Activated CD8-positive, alpha-beta T cell treated with anti-CD3 and anti-CD28 coated beads for 36 hours (primary cell): ENCODE data around the gene CDK5. TPM values are rescaled to one million over a fixed set of nuclear protein-coding genes. Genes with fewer than 3 reads are reported as not detected.

ENCODE experiments used
- ATAC-seq: fragments of 200-7000 bp; cut with Tn5 transposase; one replicate; pipeline ENCODE4 v1.10.0; 2021; ENCODE audit warnings: mild to moderate bottlenecking, moderate library complexity
- CTCF ChIA-PET: fragments of 350-600 bp; sonication (Branson Sonifier 250); formaldehyde crosslinking; loops from one replicate; lab custom pipeline; 2021; ENCODE audit warnings: antibody characterized with exemption; lab: Charles Lee
- POLR2A ChIA-PET: fragments of 350-600 bp; sonication (Branson Sonifier 250); formaldehyde crosslinking; loops from one replicate; lab custom pipeline; 2021; ENCODE audit warnings: antibody characterized with exemption; lab: Charles Lee
- DNase-seq: peaks from one replicate; pipeline ENCODE4 v3.0.0-alpha.2; 2020
- H3K27ac Mint-ChIP-seq: one replicate; pipeline ENCODE4 v1.8.0; 2021; ENCODE audit warnings: mild to moderate bottlenecking, mixed read lengths
- H3K27me3 Mint-ChIP-seq: one replicate; pipeline ENCODE4 v1.8.0; 2021; ENCODE audit warnings: mixed read lengths
- H3K36me3 Mint-ChIP-seq: one replicate; pipeline ENCODE4 v1.8.0; 2021; ENCODE audit warnings: low read depth, mixed read lengths
- H3K4me1 Mint-ChIP-seq: one replicate; pipeline ENCODE4 v1.8.0; 2021; ENCODE audit warnings: low read depth, mixed read lengths
- H3K4me3 Mint-ChIP-seq: one replicate; pipeline ENCODE4 v1.8.0; 2021; ENCODE audit warnings: mild to moderate bottlenecking, moderate library complexity, mixed read lengths
- H3K9me3 Mint-ChIP-seq: one replicate; pipeline ENCODE4 v1.8.0; 2021; ENCODE audit warnings: mixed read lengths
- intact Hi-C: fragments of 100-400 bp; cut with micrococcal nuclease; formaldehyde crosslinking; loops from one replicate; pipeline ENCODE4 v1.10.0; 2022
- total RNA-seq, 2 experiments: library from RNA; stranded (reverse); gene quantifications; one replicate each; pipeline ENCODE4 v1.2.3, GENCODE V29; 2021
- TF ChIP-seq, protein P1 (sequence below): fragments of 200-600 bp; IDR thresholded peaks from one replicate; pipeline ENCODE4 v1.8.0; 2022; ENCODE audit warnings: antibody characterized with exemption, mild to moderate bottlenecking

The CDK5 gene
- total RNA-seq, 2 experiments from 2014 or later: 9.9 to 10.4 TPM

DNA sequence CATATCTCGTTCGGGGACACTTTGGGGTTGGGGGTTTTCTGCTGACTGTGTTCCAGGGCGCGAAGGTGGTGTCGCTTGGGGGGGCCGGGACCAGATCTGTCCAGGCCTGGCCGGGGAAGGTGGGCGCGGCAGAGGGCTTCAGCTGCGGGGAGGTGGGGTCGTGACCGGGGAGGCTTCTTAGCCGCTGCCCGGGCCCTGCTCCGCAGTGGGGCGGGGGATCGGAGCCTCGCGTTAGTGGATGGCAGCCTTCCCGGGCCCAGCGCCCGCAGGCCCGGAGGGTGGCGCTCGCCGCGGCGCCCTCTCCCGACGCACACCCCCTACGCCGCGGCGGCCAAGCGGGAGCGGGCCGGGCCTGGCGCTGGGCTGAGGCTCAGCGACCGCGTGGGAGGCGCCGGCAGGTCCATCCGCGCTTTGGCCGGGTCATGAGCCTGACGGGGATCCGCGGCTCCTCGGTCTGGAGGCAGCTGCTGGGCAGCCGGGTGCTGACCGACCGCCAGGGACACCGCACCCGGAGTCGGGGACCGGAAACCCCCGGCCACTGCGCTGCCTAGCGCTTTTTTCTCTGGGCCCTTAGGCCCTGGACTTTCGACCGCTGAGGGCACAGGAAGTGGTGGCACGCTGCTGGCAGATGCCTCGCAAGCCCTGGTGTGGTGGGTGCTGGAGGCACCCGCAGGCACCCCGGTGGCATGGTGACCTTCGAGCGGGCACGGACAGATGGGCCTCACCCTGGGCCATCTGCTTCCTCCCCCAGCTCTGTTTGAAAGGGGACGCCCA lies 29.7 kb upstream of the CDK5 start:
- peak overlapping the region; percentile 80 for H3K4me3 Mint-ChIP-seq
- POLR2A ChIA-PET: interaction anchor here (0.5 to 1.4 kb wide), 3 partner anchors 27 to 168 kb away, joined by 3 to 4 read pairs (median 3); partner anchors contain the start of genes ABCF2 and SLC4A2
- no peaks in the 10 kb centered on the region for H3K9me3 Mint-ChIP-seq
- CTCF ChIA-PET: interaction anchor here (0.9 to 1.7 kb wide), 2 partner anchors 23 to 59 kb away, joined by 4 to 15 read pairs; partner anchors contain the start of gene ABCB8
- TF ChIP-seq, protein P1, sequence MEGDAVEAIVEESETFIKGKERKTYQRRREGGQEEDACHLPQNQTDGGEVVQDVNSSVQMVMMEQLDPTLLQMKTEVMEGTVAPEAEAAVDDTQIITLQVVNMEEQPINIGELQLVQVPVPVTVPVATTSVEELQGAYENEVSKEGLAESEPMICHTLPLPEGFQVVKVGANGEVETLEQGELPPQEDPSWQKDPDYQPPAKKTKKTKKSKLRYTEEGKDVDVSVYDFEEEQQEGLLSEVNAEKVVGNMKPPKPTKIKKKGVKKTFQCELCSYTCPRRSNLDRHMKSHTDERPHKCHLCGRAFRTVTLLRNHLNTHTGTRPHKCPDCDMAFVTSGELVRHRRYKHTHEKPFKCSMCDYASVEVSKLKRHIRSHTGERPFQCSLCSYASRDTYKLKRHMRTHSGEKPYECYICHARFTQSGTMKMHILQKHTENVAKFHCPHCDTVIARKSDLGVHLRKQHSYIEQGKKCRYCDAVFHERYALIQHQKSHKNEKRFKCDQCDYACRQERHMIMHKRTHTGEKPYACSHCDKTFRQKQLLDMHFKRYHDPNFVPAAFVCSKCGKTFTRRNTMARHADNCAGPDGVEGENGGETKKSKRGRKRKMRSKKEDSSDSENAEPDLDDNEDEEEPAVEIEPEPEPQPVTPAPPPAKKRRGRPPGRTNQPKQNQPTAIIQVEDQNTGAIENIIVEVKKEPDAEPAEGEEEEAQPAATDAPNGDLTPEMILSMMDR: peak; percentile 23
- intact Hi-C loops: no loop called here
- peak; percentile 17 for ATAC-seq
- H3K4me1 Mint-ChIP-seq: peaks cover 30% of the 10 kb centered on the region
- peak overlapping the region; percentile 59 for H3K27ac Mint-ChIP-seq
- DNase-seq: peak; percentile 42
- H3K36me3 Mint-ChIP-seq: peaks cover 2% of the 10 kb centered on the region
- H3K27me3 Mint-ChIP-seq: peaks cover 22% of the 10 kb centered on the region

DNA sequence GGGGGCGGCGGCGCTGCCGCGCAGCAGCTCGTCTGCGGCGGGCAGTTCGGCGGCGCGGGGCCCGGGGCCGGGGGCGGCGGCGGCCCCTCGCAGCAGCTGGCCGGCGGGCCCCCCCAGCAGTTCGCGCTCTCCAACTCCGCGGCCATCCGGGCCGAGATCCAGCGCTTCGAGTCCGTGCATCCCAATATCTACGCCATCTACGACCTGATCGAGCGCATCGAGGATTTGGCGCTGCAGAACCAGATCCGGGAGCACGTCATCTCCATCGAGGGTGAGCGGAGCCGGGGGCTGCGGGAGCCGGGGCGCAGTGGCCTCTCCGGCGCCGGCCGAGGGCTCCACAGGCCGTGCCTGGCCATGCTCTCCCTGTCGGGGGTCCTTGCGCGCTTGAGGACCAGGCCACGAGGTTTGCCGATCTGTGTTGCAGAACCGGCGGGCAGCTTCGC lies 29.1 kb upstream of the CDK5 start:
- ATAC-seq (no peak), DNase-seq (peak; percentile 48)
- TF ChIP-seq, protein P1: no peak
- H3K27me3 Mint-ChIP-seq: peaks cover 22% of the 10 kb centered on the region
- intact Hi-C loops: no loop called here
- H3K9me3 Mint-ChIP-seq: no peaks in the 10 kb centered on the region
- CTCF ChIA-PET: interaction anchor here (0.9 kb wide), 1 partner anchor 58 kb away, joined by 4 read pairs; the partner anchor contains the start of gene ABCB8
- H3K36me3 Mint-ChIP-seq: peaks cover 4% of the 10 kb centered on the region
- H3K4me1 Mint-ChIP-seq: peaks cover 35% of the 10 kb centered on the region
- H3K4me3 Mint-ChIP-seq: peak overlapping the region; percentile 80
- H3K27ac Mint-ChIP-seq: peak overlapping the region; percentile 68
- POLR2A ChIA-PET: interaction anchor here (0.6 kb wide), 1 partner anchor 27 kb away, joined by 3 read pairs; no protein-coding TSS in a partner anchor

DNA sequence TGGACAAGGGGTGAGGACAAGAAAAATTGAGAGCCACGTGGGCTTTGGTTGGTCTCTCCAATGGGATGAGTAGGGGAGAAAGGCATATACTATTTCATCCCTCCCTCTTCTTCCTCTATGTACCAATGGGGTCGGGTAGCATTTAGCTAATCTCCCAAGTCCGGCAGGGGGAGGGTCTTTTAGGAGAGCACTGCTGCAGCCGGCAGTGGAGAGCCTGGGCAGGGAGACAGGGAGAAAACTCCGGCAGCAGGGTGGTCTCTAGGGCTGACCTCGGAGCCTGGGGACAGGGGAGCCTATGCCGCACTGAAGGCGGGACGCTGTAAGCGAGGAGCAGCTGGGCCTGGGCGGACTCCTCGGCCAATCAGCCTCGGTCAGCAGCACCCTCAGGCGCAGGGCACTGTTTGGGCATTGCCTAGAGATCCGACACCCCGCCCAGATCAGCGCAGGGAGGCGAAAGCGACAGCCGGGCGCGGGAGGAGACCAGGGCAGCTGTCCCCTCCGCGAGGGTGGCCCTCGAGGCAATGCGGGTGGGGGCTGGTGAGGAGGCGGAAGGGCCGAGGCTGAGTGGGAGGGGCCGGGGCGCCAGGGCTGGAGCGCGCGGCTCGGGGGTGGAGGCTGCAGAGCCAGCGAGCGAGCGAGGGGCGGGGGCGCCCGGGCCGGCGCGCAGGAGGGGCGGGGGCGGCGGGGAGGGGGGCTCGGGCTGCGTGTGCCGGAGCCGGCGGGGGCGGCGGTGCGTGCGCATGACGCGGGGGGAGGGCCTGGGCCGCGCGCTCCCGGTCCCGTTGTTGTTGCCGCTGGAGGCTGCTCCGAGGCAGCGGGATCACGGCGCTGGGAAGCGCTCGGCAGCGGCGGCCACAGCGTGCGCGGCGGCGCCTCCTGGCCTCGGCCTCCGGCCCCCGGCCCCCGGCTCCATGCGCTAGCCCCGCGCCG lies 28.3 kb upstream of the CDK5 start, which contains the start of gene AGAP3:
TSS of gene AGAP3 (plus strand) at position 785 of the 930 bp plus-strand sequence. CDS start 267 bp downstream, outside the sequence.
- Mint-ChIP-seq H3K27ac (peak within 1 kb of the TSS; percentile 68), H3K36me3 (peaks cover 4% of the 10 kb centered on the region), H3K4me3 (peak within 1 kb of the TSS; percentile 80), H3K27me3 (peaks cover 22% of the 10 kb centered on the region), H3K9me3 (no peaks in the 10 kb centered on the region), H3K4me1 (peaks cover 35% of the 10 kb centered on the region)
- peak; percentile 6 for ATAC-seq
- CTCF ChIA-PET: interaction anchor here (0.5 to 3.7 kb wide), 10 partner anchors 21 to 158 kb away, joined by 3 to 38 read pairs (median 4); partner anchors contain the start of gene GBX1
- POLR2A ChIA-PET: interaction anchor here (0.6 to 1.8 kb wide), 5 partner anchors 8 to 72 kb away, joined by 3 to 4 read pairs (median 3); no protein-coding TSS in a partner anchor
- DNase-seq: peak; percentile 50
- TF ChIP-seq, protein P1: no peak
- intact Hi-C loops: no loop called here

DNA sequence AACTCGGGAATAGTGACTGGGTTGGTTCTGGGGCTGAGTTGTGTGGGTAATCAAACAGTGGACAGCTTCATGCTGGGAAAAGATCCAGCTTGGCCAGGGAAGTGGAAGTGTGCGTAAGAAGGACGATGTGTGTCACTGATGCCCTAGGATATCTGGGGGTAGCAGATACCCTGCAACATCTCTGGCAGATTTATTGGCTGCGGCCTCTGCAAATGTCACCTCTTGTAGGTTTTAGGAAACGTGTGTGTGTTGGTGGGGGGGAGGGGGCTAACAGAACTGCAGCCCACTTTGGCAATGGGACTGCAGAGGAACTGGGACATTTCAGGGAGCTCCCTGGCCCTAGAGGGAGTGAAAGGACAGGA lies 27.6 kb upstream of the CDK5 start:
- CTCF ChIA-PET: interaction anchor here (0.5 to 3.7 kb wide), 10 partner anchors 22 to 159 kb away, joined by 3 to 38 read pairs (median 4); partner anchors contain the start of gene GBX1
- POLR2A ChIA-PET: interaction anchor here (0.7 to 1.8 kb wide), 4 partner anchors 8 to 71 kb away, joined by 3 to 4 read pairs (median 4); no protein-coding TSS in a partner anchor
- ATAC-seq (no peak), DNase-seq (no peak)
- H3K27ac Mint-ChIP-seq: peak overlapping the region; percentile 42
- peak overlapping the region; percentile 76 for H3K4me3 Mint-ChIP-seq
- no peaks in the 10 kb centered on the region for H3K9me3 Mint-ChIP-seq
- H3K27me3 Mint-ChIP-seq: peaks cover 22% of the 10 kb centered on the region
- intact Hi-C loops: no loop called here
- H3K4me1 Mint-ChIP-seq: peaks cover 35% of the 10 kb centered on the region
- peaks cover 6% of the 10 kb centered on the region for H3K36me3 Mint-ChIP-seq
- TF ChIP-seq, protein P1: no peak
